HepG2 (cell line): Measurements from ENCODE around the gene ANP32A. TPM values are rescaled to one million over a fixed set of nuclear protein-coding genes. Genes with fewer than 3 reads are reported as not detected.

ENCODE experiments used
- ATAC-seq: fragments of 200-7000 bp; cut with Tn5 transposase; 3 replicates; pipeline ENCODE4 v1.9.1; 2020; ENCODE audit warnings: mild to moderate bottlenecking, moderate library complexity
- BruUV-seq: library from RNA; stranded (reverse); fragments of 400-500 nt; replicated peaks from 2 replicates; lab custom pipeline; 2021; lab: Mats Ljungman, UMichigan
- CTCF ChIA-PET: fragments of 300-600 bp; formaldehyde crosslinking; extraction: SDS; loops from one replicate; lab custom pipeline; 2021; ENCODE audit warnings: low total read pairs, inconsistent platforms, low intra/inter-chr PET ratio; lab: Yijun Ruan, JAX
- POLR2A ChIA-PET: fragments of 350-600 bp; sonication (Branson Sonifier 250); formaldehyde crosslinking; loops from one replicate; lab custom pipeline; 2020; ENCODE audit warnings: antibody characterized with exemption, inconsistent platforms; lab: Yijun Ruan, JAX
- DNase-seq: peaks from one replicate; pipeline ENCODE4 v3.0.0-alpha.2; 2015; ENCODE audit warnings: low spot score
- FAIRE-seq: peaks from 3 replicates; lab custom pipeline; 2011; peaks lifted over from hg19 to GRCh38; lab: Jason Lieb, UNC
- H2AFZ ChIP-seq: one replicate; pipeline ENCODE4 v1.6.1; 2011; ENCODE audit warnings: low read length, inconsistent platforms
- H3K27ac ChIP-seq: fragments of 300-600 bp; 3 replicates; pipeline ENCODE4 v1.8.0; 2011; ENCODE audit warnings: mixed run types, mild to moderate bottlenecking, mixed read lengths, low read length, inconsistent platforms; ENCODE audit not compliant: insufficient read depth; ENCODE audit errors: extremely low read length
- H3K27me3 ChIP-seq, 2 experiments: fragments of 200-600 bp in 1 of 2; 2 replicates in 1 of 2; 3 replicates in 1 of 2; pipeline versions ENCODE4 v1.6.0 to v1.8.0; 2011; ENCODE audit warnings: low read length in 2 of 2, mild to moderate bottlenecking in 2 of 2, moderate library complexity in 2 of 2, inconsistent platforms in 1 of 2; ENCODE audit not compliant: insufficient read depth in 2 of 2, control insufficient read depth in 1 of 2
- H3K36me3 ChIP-seq, 2 experiments: fragments of 200-600 bp in 1 of 2; replicated peaks in 1 of 2; 2 replicates in 1 of 2; 3 replicates in 1 of 2; pipeline versions ENCODE4 v1.5.1 to v1.8.0; 2011; ENCODE audit warnings: low read length in 2 of 2, inconsistent platforms in 1 of 2; ENCODE audit not compliant: insufficient read depth in 2 of 2, control insufficient read depth in 1 of 2
- H3K4me1 ChIP-seq: 2 replicates; pipeline ENCODE4 v1.5.1; 2012; ENCODE audit warnings: low read length, inconsistent platforms; ENCODE audit not compliant: insufficient read depth
- H3K4me2 ChIP-seq: 2 replicates; pipeline ENCODE4 v1.6.0; 2011; ENCODE audit warnings: low read depth, low read length, inconsistent platforms
- H3K4me3 ChIP-seq, 3 experiments: fragments of 200-600 bp in 1 of 3; sonication (generic), shearing (Covaris generic) in 1 of 3; replicated peaks in 1 of 3; 2 replicates each; pipeline ENCODE4 v1.5.1; 2011 to 2016; ENCODE audit warnings: low read length in 3 of 3, inconsistent platforms in 2 of 3, low read depth in 2 of 3, mild to moderate bottlenecking in 2 of 3, control low read depth in 1 of 3, mixed read lengths in 1 of 3; ENCODE audit not compliant: insufficient read depth in 1 of 3
- H3K79me2 ChIP-seq: one replicate; pipeline ENCODE4 v1.6.1; 2011; ENCODE audit warnings: low read length, inconsistent platforms; ENCODE audit not compliant: insufficient read depth
- H3K9ac ChIP-seq: 2 replicates; pipeline ENCODE4 v1.6.0; 2011; ENCODE audit warnings: mild to moderate bottlenecking, low read depth, low read length, inconsistent platforms; ENCODE audit not compliant: insufficient read depth
- H3K9me3 ChIP-seq: 2 replicates; pipeline ENCODE4 v1.5.1; 2012; ENCODE audit warnings: mild to moderate bottlenecking, low read length
- H4K20me1 ChIP-seq: 2 replicates; pipeline ENCODE4 v1.6.0; 2011; ENCODE audit warnings: inconsistent platforms, mild to moderate bottlenecking, low read length, moderate library complexity; ENCODE audit not compliant: insufficient read depth
- DPF2 ChIP-seq: sonication (generic); formaldehyde crosslinking; IDR thresholded peaks from 2 replicates; pipeline ENCODE4 v1.4.0; 2020; ENCODE audit warnings: mild to moderate bottlenecking, low read depth, missing genetic modification reagents, borderline replicate concordance
- ERF ChIP-seq: IDR thresholded peaks from 2 replicates; pipeline ENCODE4 v1.6.1; 2018; ENCODE audit warnings: missing biosample characterization, missing genetic modification reagents
- POLR2A ChIP-seq, 2 experiments: IDR thresholded peaks; 2 replicates each; pipeline ENCODE4 v1.6.1; 2011; ENCODE audit warnings: low read depth in 2 of 2, low read length in 2 of 2, mild to moderate bottlenecking in 1 of 2, moderate library complexity in 1 of 2; ENCODE audit not compliant: insufficient read depth in 1 of 2
- RBM22 ChIP-seq: fragments of 200-400 bp; formaldehyde crosslinking; optimal IDR thresholded peaks from 2 replicates; pipeline ENCODE3; 2017; ENCODE audit warnings: mild to moderate bottlenecking, low read length, moderate library complexity
- ZNF414 ChIP-seq: sonication (generic); formaldehyde crosslinking; IDR thresholded peaks from 2 replicates; pipeline ENCODE4 v1.5.0; 2020; ENCODE audit warnings: missing genetic modification reagents
- WGBS: methylation state at CpG from one replicate; pipeline ENCODE4 v1.1.6; 2017; ENCODE audit warnings: low lambda C conversion rate; 5-methylcytosine and 5-hydroxymethylcytosine counted together
- in situ Hi-C: cut with HindIII; loops from 2 replicates; pipeline ENCODE4 v1.10.0; 2017; ENCODE audit warnings: low pct_unique_long_range_greater_than_20kb; ENCODE audit not compliant: extremely low pct_ligation_motif_present
- intact Hi-C: fragments of 100-400 bp; cut with micrococcal nuclease; formaldehyde crosslinking; loops from one replicate; pipeline ENCODE4 v1.10.0; 2022; ENCODE audit not compliant: unreplicated experiment
- polyA plus RNA-seq, 8 experiments: library from polyadenylated mRNA; depleted of rRNA in 3 of 8; stranded (reverse) in 7 of 8; unstranded in 1 of 8; fragments of >200 nt; fragmentation: Illumina TruSeq in 4 of 8; extraction: Trizol in 4 of 8; gene quantifications; 2 replicates each; pipeline versions ENCODE4 v1.2.1 to v1.2.3, GENCODE V29; 2011 to 2016; ENCODE audit warnings: low read depth in 4 of 8, missing spikeins in 1 of 8, mixed read lengths in 1 of 8; ENCODE audit not compliant: insufficient read depth in 1 of 8
- total RNA-seq, 5 experiments: library from RNA; depleted of rRNA; stranded (reverse); fragments of >200 nt; fragmentation: Illumina TruSeq; extraction: Trizol; gene quantifications; 2 replicates each; pipeline ENCODE4 v1.2.3, GENCODE V29; 2016; ENCODE audit warnings: low read depth in 1 of 5

ANP32A gene
- total and polyA plus RNA-seq, 2 of the 13 experiments (the other 11 are each of a cell fraction or from before 2014, with no cell fraction given) = 60.6 to 206 TPM

- ATAC-seq = no peak
- in situ Hi-C loops = loop anchor here (5.0 to 25.0 kb wide), 2 partner anchors 39 to 646 kb away; partner anchors contain the start of gene RPLP1
- H3K36me3 ChIP-seq = peaks cover 0 to 3% of the 10 kb centered on the region in 2 experiments; a peak in 2 of 5 replicates
- no peaks in the 10 kb centered on the region; a peak in 1 of 5 replicates for H3K27me3 ChIP-seq
- peak overlapping the region; percentile 91 for H3K4me2 ChIP-seq
- peak overlapping the region; percentile 83 to 100 (median 84); a peak in 4 of 6 replicates for H3K4me3 ChIP-seq
- H3K9ac ChIP-seq = peak overlapping the region; percentile 95
- H3K9me3 ChIP-seq = no peaks in the 10 kb centered on the region
- intact Hi-C loops = no loop called here
- DNase-seq = no peak
- H4K20me1 ChIP-seq = peaks cover 52% of the 10 kb centered on the region
- H2AFZ ChIP-seq = no peak overlapping the region
- BruUV-seq = no TSS peak
- H3K79me2 ChIP-seq = peaks cover 81% of the 10 kb centered on the region
- peak overlapping the region; percentile 97 for H3K27ac ChIP-seq
- 73% methylated on average over 4 of the region's 4 CpGs for WGBS
- ChIA-PET POLR2A (interaction anchor here (1.1 to 1.5 kb wide), 4 partner anchors 20 to 539 kb away, joined by 3 to 6 read pairs (median 4); partner anchors contain the start of gene FEM1B), CTCF (no interaction called here)
- TF ChIP-seq ZNF414 (0 out of 2 replicates have a peak, but pooled peaks have one; percentile 40), DPF2 (no peak), POLR2A (IDR thresholded peaks at IDR 0.05; ENCODE audit: insufficient read depth in 1 of 2, low read depth in 2 of 2, low read length in 2 of 2) (0 out of 4 replicates have a peak, but pooled peaks of 1 of the 2 experiments have one; percentile 11)
- TF ChIP-seq, all 625 proteins: peak for 2
- no peak for FAIRE-seq
- peaks cover 42% of the 10 kb centered on the region for H3K4me1 ChIP-seq
Observed at GRCh38 chr15:68816158-68816557, 4.5 kb downstream of the ANP32A start.

GRCh38 chr15:68815598-68815997 lies 5.1 kb downstream of the ANP32A start:
- BruUV-seq = no TSS peak
- 0% methylated on average over 1 of the region's 4 CpGs for WGBS

More at GRCh38 chr15:68815598-68815997, 5.1 kb downstream of the ANP32A start:
- H3K27ac ChIP-seq = no peak overlapping the region
- intact Hi-C loops (no loop called here), in situ Hi-C loops (loop anchor here (5.0 to 25.0 kb wide), 2 partner anchors 38 to 647 kb away; partner anchors contain the start of gene RPLP1)
- H3K9ac ChIP-seq = no peak overlapping the region
- FAIRE-seq (no peak), DNase-seq (no peak), ATAC-seq (no peak)
- peaks cover 85% of the 10 kb centered on the region for H3K79me2 ChIP-seq
- H3K4me2 ChIP-seq = peak overlapping the region; percentile 91
- no peak overlapping the region for H3K4me3 ChIP-seq
- H4K20me1 ChIP-seq = peaks cover 56% of the 10 kb centered on the region
- no peaks in the 10 kb centered on the region; a peak in 1 of 5 replicates for H3K27me3 ChIP-seq
- CTCF ChIA-PET = no interaction called here
- no peaks in the 10 kb centered on the region for H3K9me3 ChIP-seq
- H2AFZ ChIP-seq = no peak overlapping the region
- no peak for TF ChIP-seq ERF (CRISPR knock-in tag)
- peak; percentile 39 for TF ChIP-seq RBM22
- POLR2A ChIA-PET = no interaction called here
- H3K36me3 ChIP-seq = peaks cover 0 to 3% of the 10 kb centered on the region in 2 experiments; a peak in 2 of 5 replicates
- H3K4me1 ChIP-seq = peaks cover 42% of the 10 kb centered on the region
